Esophagus (tissue), 2 donors: ENCODE results near the gene FLCN. TPM values are rescaled to one million over a fixed set of nuclear protein-coding genes. Genes with fewer than 3 reads are reported as not detected.
A peak's percentile ranks its signal among the peaks of the same experiment; 100 is the strongest.
"Not testable (repeated sequence)": the region's sequence is repeated elsewhere in the genome, so short reads cannot be mapped to it uniquely, and the experiment has no call there.

ENCODE experiments used
- H3K27ac ChIP-seq, 2 donors: one replicate each; pipeline ENCODE4 v1.5.1; 2013; ENCODE audit warnings: low read depth in 2 of 2, mild to moderate bottlenecking in 2 of 2, inconsistent platforms in 1 of 2, low read length in 1 of 2, moderate library complexity in 1 of 2
- H3K27me3 ChIP-seq, 2 donors: one replicate each; pipeline ENCODE4 v1.6.1; 2013; ENCODE audit warnings: low read length in 2 of 2, control low read depth in 1 of 2, mild to moderate bottlenecking in 1 of 2; ENCODE audit not compliant: insufficient read depth in 2 of 2, control insufficient read depth in 1 of 2
- H3K36me3 ChIP-seq, 2 donors: one replicate each; pipeline ENCODE4 v1.6.1; 2013; ENCODE audit warnings: low read length in 1 of 2; ENCODE audit not compliant: control insufficient read depth in 2 of 2, insufficient read depth in 2 of 2
- H3K4me1 ChIP-seq, 2 donors: one replicate each; pipeline ENCODE4 v1.6.1; 2013; ENCODE audit warnings: low read length in 1 of 2; ENCODE audit not compliant: control insufficient read depth in 2 of 2, insufficient read depth in 2 of 2
- H3K4me3 ChIP-seq, 2 donors: one replicate each; pipeline ENCODE4 v1.5.1; 2013; ENCODE audit warnings: low read length in 2 of 2, mild to moderate bottlenecking in 2 of 2, low read depth in 1 of 2, moderate library complexity in 1 of 2
- H3K9me3 ChIP-seq, 2 donors: one replicate each; pipeline ENCODE4 v1.6.1; 2013; ENCODE audit warnings: mild to moderate bottlenecking in 2 of 2, low read depth in 1 of 2, low read length in 1 of 2, moderate library complexity in 1 of 2; ENCODE audit not compliant: control insufficient read depth in 2 of 2, insufficient read depth in 1 of 2
- WGBS, 2 donors: extraction: QIAGEN DNeasy Blood & Tissue Kit; methylation state at CpG; one replicate each; pipeline ENCODE4 v1.1.7; 2013; 5-methylcytosine and 5-hydroxymethylcytosine counted together
- polyA plus RNA-seq, 2 donors: library from polyadenylated mRNA; stranded (reverse); fragments of 200-250 nt; gene quantifications; one replicate each; pipeline ENCODE4 v1.2.3, GENCODE V29; 2013
- donor health status: healthy with polysubstance abuse.
- donor health status: Bipolar disorder and iron deficiency.

Gene FLCN
- polyA plus RNA-seq = 10 to 100 TPM; 10.3 to 16.3 TPM

- no peaks in the 10 kb centered on the region for H3K9me3 ChIP-seq
- peak within 1 kb of the TSS; percentile 92 to 96 for H3K4me3 ChIP-seq
- peak within 1 kb of the TSS; percentile 93 to 95 for H3K27ac ChIP-seq
- peaks cover 0 to 3% of the 10 kb centered on the region in 2 donors for H3K36me3 ChIP-seq
- H3K27me3 ChIP-seq = no peaks in the 10 kb centered on the region
- 0% methylated on average over 53 of the region's 53 CpGs for WGBS, 2 donors
- H3K4me1 ChIP-seq = peaks cover 2 to 3% of the 10 kb centered on the region in 2 donors
Observed at GRCh38 chr17:17237026-17237799, at the start of gene FLCN. Gene FLCN (minus strand): TSS chr17:17237168. CDS start chr17:17228137, 9,031 bp downstream.

GRCh38 chr17:17285951-17286350 is 49.0 kb upstream of the FLCN start:
- H3K27me3 ChIP-seq = no peaks in the 10 kb centered on the region
- H3K4me1 ChIP-seq = peaks cover 0 to 1% of the 10 kb centered on the region in 2 donors
- no peaks in the 10 kb centered on the region for H3K9me3 ChIP-seq
- H3K27ac ChIP-seq = no peak overlapping the region
- H3K4me3 ChIP-seq = no peak overlapping the region
- H3K36me3 ChIP-seq = no peaks in the 10 kb centered on the region
- 80 to 89% methylated on average over 5 of the region's 5 CpGs for WGBS, 2 donors

GRCh38 chr17:17280613-17281549 is 43.9 kb upstream of the FLCN start, which contains the start of gene COPS3:
Gene COPS3 (minus strand): TSS chr17:17281246. CDS start chr17:17281186, 60 bp downstream.
- peak within 1 kb of the TSS; percentile 96 to 97 for H3K27ac ChIP-seq
- H3K36me3 ChIP-seq = no peaks in the 10 kb centered on the region
- WGBS, 2 donors = 0% methylated on average over 74 to 80 of the region's 80 CpGs
- H3K9me3 ChIP-seq = no peaks in the 10 kb centered on the region
- H3K4me3 ChIP-seq = peak within 1 kb of the TSS; percentile 75 to 94
- H3K27me3 ChIP-seq = no peaks in the 10 kb centered on the region
- H3K4me1 ChIP-seq = peaks cover 0 to 1% of the 10 kb centered on the region in 2 donors

- Histone ChIP-seq H3K36me3 (peaks cover 0 to 2% of the 10 kb centered on the region in 2 donors), H3K27me3 (no peaks in the 10 kb centered on the region), H3K4me3 (no peak overlapping the region), H3K9me3 (no peaks in the 10 kb centered on the region), H3K27ac (no peak overlapping the region), H3K4me1 (peaks cover 0 to 1% of the 10 kb centered on the region in 2 donors)
- 74 to 82% methylated on average over 4 of the region's 4 CpGs for WGBS, 2 donors
Observed at GRCh38 chr17:17279316-17279715, 42.3 kb upstream of the FLCN start.

GRCh38 chr17:17277431-17277830 is 40.5 kb upstream of the FLCN start:
- not testable (repeated sequence) for H3K36me3 ChIP-seq, H3K9me3 ChIP-seq, H3K27ac ChIP-seq, H3K27me3 ChIP-seq, H3K4me1 ChIP-seq, H3K4me3 ChIP-seq
- 94% methylated on average over 5 of the region's 5 CpGs for WGBS, 2 donors

GRCh38 chr17:17275971-17276370 is 39.0 kb upstream of the FLCN start:
- no peaks in the 10 kb centered on the region for H3K27me3 ChIP-seq
- H3K4me3 ChIP-seq = no peak overlapping the region
- WGBS, 2 donors = 83 to 84% methylated on average over 6 of the region's 6 CpGs
- H3K36me3 ChIP-seq = peaks cover 0 to 7% of the 10 kb centered on the region in 2 donors
- no peaks in the 10 kb centered on the region for H3K9me3 ChIP-seq
- no peak overlapping the region for H3K27ac ChIP-seq
- no peaks in the 10 kb centered on the region for H3K4me1 ChIP-seq

GRCh38 chr17:17269926-17270773 is 33.2 kb upstream of the FLCN start:
- 88 to 94% methylated on average over 9 of the region's 9 CpGs for WGBS, 2 donors
- Histone ChIP-seq H3K27ac (no peak overlapping the region), H3K27me3 (no peaks in the 10 kb centered on the region), H3K36me3 (peaks cover 4 to 14% of the 10 kb centered on the region in 2 donors), H3K4me3 (no peak overlapping the region), H3K9me3 (no peaks in the 10 kb centered on the region), H3K4me1 (no peaks in the 10 kb centered on the region)

GRCh38 chr17:17264430-17264829 is 27.5 kb upstream of the FLCN start:
- 84 to 85% methylated on average over 2 of the region's 2 CpGs for WGBS, 2 donors
- no peak overlapping the region for H3K4me3 ChIP-seq
- peaks cover 7 to 18% of the 10 kb centered on the region in 2 donors for H3K36me3 ChIP-seq
- no peaks in the 10 kb centered on the region for H3K27me3 ChIP-seq
- no peaks in the 10 kb centered on the region for H3K4me1 ChIP-seq
- H3K27ac ChIP-seq = no peak overlapping the region
- no peaks in the 10 kb centered on the region for H3K9me3 ChIP-seq

GRCh38 chr17:17258998-17259397 is 22.0 kb upstream of the FLCN start:
- Histone ChIP-seq H3K27me3 (no peaks in the 10 kb centered on the region), H3K4me3 (no peak overlapping the region), H3K27ac (no peak overlapping the region), H3K36me3 (peaks cover 0 to 18% of the 10 kb centered on the region in 2 donors), H3K4me1 (no peaks in the 10 kb centered on the region), H3K9me3 (no peaks in the 10 kb centered on the region)
- 94 to 95% methylated on average over 4 of the region's 4 CpGs for WGBS, 2 donors
